Loucy (cell line): ENCODE measurements around the gene PSORS1C2.
A peak's percentile ranks its signal among the peaks of the same experiment; 100 is the strongest.

Source experiments
- H2AFZ ChIP-seq: fragments of 200-600 bp; sonication (generic); 2 replicates; pipeline ENCODE4 v1.6.0; 2016; ENCODE audit warnings: antibody characterized with exemption, mild to moderate bottlenecking, low read length, moderate library complexity
- H3F3A ChIP-seq: fragments of 200-600 bp; 2 replicates; pipeline ENCODE4 v1.6.0; 2016; ENCODE audit warnings: antibody characterized with exemption, low read depth, mild to moderate bottlenecking
- H3K27me3 ChIP-seq: fragments of 200-600 bp; sonication (generic); 2 replicates; pipeline ENCODE4 v1.6.1; 2014; ENCODE audit warnings: low read length, mild to moderate bottlenecking; ENCODE audit not compliant: insufficient read depth, poor library complexity, severe bottlenecking
- H3K36me3 ChIP-seq: fragments of 200-600 bp; sonication (generic); 2 replicates; pipeline ENCODE4 v1.6.1; 2016; ENCODE audit warnings: low read length; ENCODE audit not compliant: insufficient read depth
- H3K4me1 ChIP-seq: fragments of 200-600 bp; sonication (generic); 2 replicates; pipeline ENCODE4 v1.5.1; 2014; ENCODE audit warnings: low read length, mild to moderate bottlenecking; ENCODE audit not compliant: insufficient read depth, poor library complexity, severe bottlenecking
- H3K4me2 ChIP-seq: fragments of 200-600 bp; sonication (generic); 2 replicates; pipeline ENCODE4 v1.6.0; 2014; ENCODE audit warnings: antibody characterized with exemption, low read length, low read depth, mild to moderate bottlenecking; ENCODE audit not compliant: poor library complexity, severe bottlenecking
- H3K4me3 ChIP-seq: fragments of 200-600 bp; sonication (generic); 2 replicates; pipeline ENCODE4 v1.5.1; 2014; ENCODE audit warnings: low read length, mild to moderate bottlenecking, mixed read lengths; ENCODE audit not compliant: poor library complexity, severe bottlenecking
- H3K79me2 ChIP-seq: fragments of 200-600 bp; sonication (generic); 2 replicates; pipeline ENCODE4 v1.6.1; 2014; ENCODE audit warnings: low read length; ENCODE audit not compliant: insufficient read depth
- H3K9ac ChIP-seq: fragments of 200-600 bp; sonication (generic); 2 replicates; pipeline ENCODE4 v1.6.0; 2014; ENCODE audit warnings: mild to moderate bottlenecking, low read depth, low read length, moderate library complexity; ENCODE audit not compliant: poor library complexity, severe bottlenecking
- H3K9me2 ChIP-seq: fragments of 200-600 bp; sonication (generic); replicated peaks from 2 replicates; pipeline ENCODE4 v1.6.1; 2016; ENCODE audit warnings: low read depth, low read length, mixed read lengths
- H3K9me3 ChIP-seq: fragments of 200-600 bp; sonication (generic); 2 replicates; pipeline ENCODE4 v1.6.1; 2014; ENCODE audit warnings: mild to moderate bottlenecking, antibody characterized with exemption, low read length, low read depth; ENCODE audit not compliant: insufficient read depth
- H4K20me1 ChIP-seq: fragments of 200-600 bp; sonication (generic); 2 replicates; pipeline ENCODE4 v1.6.0; 2014; ENCODE audit warnings: antibody characterized with exemption, low read length, mild to moderate bottlenecking; ENCODE audit not compliant: insufficient read depth, poor library complexity, severe bottlenecking
- CTCF ChIP-seq: fragments of 200-600 bp; sonication (generic); conservative IDR thresholded peaks from 2 replicates; pipeline ENCODE4 v1.5.1; 2014; ENCODE audit warnings: mild to moderate bottlenecking, antibody characterized with exemption, low read length
- EZH2phosphoT487 ChIP-seq: fragments of 200-600 bp; IDR thresholded peaks from 2 replicates; pipeline ENCODE4 v1.6.1; 2018; ENCODE audit warnings: antibody characterized with exemption, mild to moderate bottlenecking, moderate library complexity, borderline replicate concordance

PSORS1C2 gene

GRCh38 chr6:31128093-31128676 lies 10.7 kb downstream of the PSORS1C2 start:
- no peaks in the 10 kb centered on the region for H3K79me2 ChIP-seq
- no peaks in the 10 kb centered on the region for H3K9me3 ChIP-seq
- no peak overlapping the region for H2AFZ ChIP-seq
- no peak overlapping the region for H3K9ac ChIP-seq
- no peaks in the 10 kb centered on the region for H3K9me2 ChIP-seq
- no peaks in the 10 kb centered on the region for H3K36me3 ChIP-seq
- H3F3A ChIP-seq, result no peaks in the 10 kb centered on the region
- H3K27me3 ChIP-seq, result no peaks in the 10 kb centered on the region
- TF ChIP-seq CTCF, result peak; percentile 82
- no peak for TF ChIP-seq EZH2phosphoT487
- no peaks in the 10 kb centered on the region for H4K20me1 ChIP-seq
- peaks cover 3% of the 10 kb centered on the region for H3K4me1 ChIP-seq
- H3K4me3 ChIP-seq, result no peak overlapping the region
- H3K4me2 ChIP-seq, result no peak overlapping the region

- no peaks in the 10 kb centered on the region for H3F3A ChIP-seq
- H3K4me1 ChIP-seq, result peaks cover 3% of the 10 kb centered on the region
- TF ChIP-seq EZH2phosphoT487 (no peak), CTCF (no peak)
- H3K4me3 ChIP-seq, result no peak overlapping the region
- H4K20me1 ChIP-seq, result no peaks in the 10 kb centered on the region
- H2AFZ ChIP-seq, result no peak overlapping the region; the same call in 1 of the 2 replicates
- H3K36me3 ChIP-seq, result no peaks in the 10 kb centered on the region
- H3K9me3 ChIP-seq, result no peaks in the 10 kb centered on the region
- no peaks in the 10 kb centered on the region for H3K79me2 ChIP-seq
- no peaks in the 10 kb centered on the region for H3K9me2 ChIP-seq
- H3K9ac ChIP-seq, result no peak overlapping the region
- H3K27me3 ChIP-seq, result no peaks in the 10 kb centered on the region
- H3K4me2 ChIP-seq, result no peak overlapping the region
These were observed 12.3 kb downstream of the PSORS1C2 start for GRCh38 chr6:31126396-31127175.

GRCh38 chr6:31125586-31126363 lies 13.1 kb downstream of the PSORS1C2 start:
- Histone ChIP-seq H3K9me2 (no peaks in the 10 kb centered on the region), H2AFZ (0 out of 2 replicates have a peak overlapping the region, but pooled peaks have one; percentile 52), H3K9me3 (no peaks in the 10 kb centered on the region), H3K4me3 (no peak overlapping the region), H3K27me3 (no peaks in the 10 kb centered on the region), H3F3A (no peaks in the 10 kb centered on the region), H3K4me1 (peaks cover 3% of the 10 kb centered on the region), H3K9ac (no peak overlapping the region), H3K4me2 (no peak overlapping the region), H4K20me1 (no peaks in the 10 kb centered on the region), H3K36me3 (no peaks in the 10 kb centered on the region), H3K79me2 (no peaks in the 10 kb centered on the region)
- no peak for TF ChIP-seq EZH2phosphoT487
- TF ChIP-seq CTCF, result no peak
